Measurements from ENCODE around the gene ALOX15. TPM values are rescaled to one million over a fixed set of nuclear protein-coding genes. Genes with fewer than 3 reads are reported as not detected.
A peak's percentile ranks its signal among the peaks of the same experiment; 100 is the strongest.
"Not testable (repeated sequence)": the region's sequence is repeated elsewhere in the genome, so short reads cannot be mapped to it uniquely, and the experiment has no call there.

The ALOX15 gene
- total and polyA plus RNA-seq, 7 donors, result 0.10 to 0.36 TPM; not detected in 5

GRCh38 chr17:4592240-4593005 is 49.1 kb downstream of the ALOX15 start:
- no peaks in the 10 kb centered on the region for H3K27me3 ChIP-seq (ENCODE audit: insufficient read depth in 3 of 3, low read length in 2 of 3)
- H3K9me3 ChIP-seq, result no peaks in the 10 kb centered on the region
- WGBS, 3 donors, result 49 to 69% (median 52%) methylated on average over 10 to 11 of the region's 11 CpGs
- intact Hi-C loops (cut with DNase I), result no loop called here
- peak in 1 of 4 donors; percentile 3 for ATAC-seq
- DNase-seq, result no peak
- peaks cover 73% of the 10 kb centered on the region for H3K4me1 ChIP-seq
- peaks cover 0 to 51% of the 10 kb centered on the region in 2 donors for H3K36me3 ChIP-seq (ENCODE audit: insufficient read depth in 1 of 2, low read depth in 1 of 2)
- H3K27ac ChIP-seq, result peak overlapping the region; percentile 99
- no peak for TF ChIP-seq CTCF (IDR thresholded peaks at IDR 0.05)
- peak overlapping the region; percentile 37 for H3K4me3 ChIP-seq

- intact Hi-C loops (cut with DNase I), result no loop called here
- DNase-seq (peak in 1 of 2 donors; percentile 85), ATAC-seq (peak; percentile 39 to 65 (median 54))
- Histone ChIP-seq H3K36me3 (ENCODE audit: insufficient read depth in 1 of 2, low read depth in 1 of 2) (peaks cover 0 to 51% of the 10 kb centered on the region in 2 donors), H3K9me3 (no peaks in the 10 kb centered on the region), H3K27ac (peak overlapping the region; percentile 99), H3K4me3 (peak overlapping the region; percentile 37), H3K27me3 (ENCODE audit: insufficient read depth in 3 of 3, low read length in 2 of 3) (no peaks in the 10 kb centered on the region), H3K4me1 (peaks cover 64% of the 10 kb centered on the region)
- 25 to 49% (median 29%) methylated on average over 12 of the region's 12 CpGs for WGBS, 3 donors
- no peak for TF ChIP-seq CTCF (IDR thresholded peaks at IDR 0.05)
These were observed 49.9 kb downstream of the ALOX15 start for GRCh38 chr17:4591529-4591928.

- ATAC-seq (peak in 2 of 4 donors; percentile 0 to 14), DNase-seq (no peak)
- TF ChIP-seq CTCF (IDR thresholded peaks at IDR 0.05), result no peak
These were observed 50.5 kb downstream of the ALOX15 start for GRCh38 chr17:4590981-4591453.

GRCh38 chr17:4590042-4590441 is 51.4 kb downstream of the ALOX15 start:
- not testable (repeated sequence) for DNase-seq
- peak overlapping the region; percentile 37 for H3K4me3 ChIP-seq

More at GRCh38 chr17:4590981-4591453, 50.5 kb downstream of the ALOX15 start:
- Histone ChIP-seq H3K4me1 (peaks cover 59% of the 10 kb centered on the region), H3K36me3 (ENCODE audit: insufficient read depth in 1 of 2, low read depth in 1 of 2) (peaks cover 0 to 46% of the 10 kb centered on the region in 2 donors), H3K4me3 (peak overlapping the region; percentile 37), H3K9me3 (no peaks in the 10 kb centered on the region), H3K27me3 (ENCODE audit: insufficient read depth in 3 of 3, low read length in 2 of 3) (no peaks in the 10 kb centered on the region), H3K27ac (peak overlapping the region; percentile 99)
- intact Hi-C loops (cut with DNase I), result no loop called here
- 38 to 60% (median 43%) methylated on average over 10 of the region's 10 CpGs for WGBS, 3 donors

GRCh38 chr17:4588898-4589625 is 52.4 kb downstream of the ALOX15 start:
- Histone ChIP-seq H3K36me3 (ENCODE audit: insufficient read depth in 1 of 2, low read depth in 1 of 2) (peaks cover 0 to 30% of the 10 kb centered on the region in 2 donors), H3K27me3 (ENCODE audit: insufficient read depth in 3 of 3, low read length in 2 of 3) (no peaks in the 10 kb centered on the region), H3K4me1 (peaks cover 44% of the 10 kb centered on the region), H3K9me3 (no peaks in the 10 kb centered on the region), H3K27ac (peak overlapping the region; percentile 99), H3K4me3 (peak overlapping the region; percentile 81)
- DNase-seq (peak in 1 of 2 donors; percentile 46), ATAC-seq (no peak)
- WGBS, 3 donors, result 73 to 83% (median 74%) methylated on average over 20 to 22 of the region's 22 CpGs
- intact Hi-C loops (cut with DNase I), result no loop called here
- no peak for TF ChIP-seq CTCF (IDR thresholded peaks at IDR 0.05)

More at GRCh38 chr17:4590042-4590441, 51.4 kb downstream of the ALOX15 start:
- Histone ChIP-seq H3K27ac (peak overlapping the region; percentile 99), H3K36me3 (ENCODE audit: insufficient read depth in 1 of 2, low read depth in 1 of 2) (peaks cover 0 to 39% of the 10 kb centered on the region in 2 donors), H3K4me1 (peaks cover 52% of the 10 kb centered on the region)
- H3K9me3 ChIP-seq; ATAC-seq; H3K27me3 ChIP-seq (ENCODE audit: insufficient read depth in 3 of 3, low read length in 2 of 3); intact Hi-C loops (cut with DNase I): not testable (repeated sequence)
- 36 to 59% (median 52%) methylated on average over 6 to 11 of the region's 11 CpGs for WGBS, 3 donors

All from psoas muscle (tissue), 8 donors.